Endodermal cell (in vitro differentiated cells): ENCODE results near the gene HOXA6. TPM values are rescaled to one million over a fixed set of nuclear protein-coding genes. Genes with fewer than 3 reads are reported as not detected.

Experiments
- DNase-seq: peaks from one replicate; pipeline ENCODE4 v3.0.0-alpha.2; 2017
- H3K27ac ChIP-seq: 2 replicates; pipeline ENCODE4 v1.5.1; 2013; ENCODE audit warnings: mild to moderate bottlenecking, low read depth, low read length, moderate library complexity
- H3K27me3 ChIP-seq: 2 replicates; pipeline ENCODE4 v1.6.1; 2013; ENCODE audit warnings: mild to moderate bottlenecking, low read length, moderate library complexity; ENCODE audit not compliant: insufficient read depth, control insufficient read depth, poor library complexity, severe bottlenecking
- H3K36me3 ChIP-seq: 2 replicates; pipeline ENCODE4 v1.7.0; 2013; ENCODE audit warnings: mild to moderate bottlenecking, low read length, moderate library complexity; ENCODE audit not compliant: control insufficient read depth, insufficient read depth
- H3K4me1 ChIP-seq: one replicate; pipeline ENCODE4 v1.7.0; 2013; ENCODE audit warnings: low read length; ENCODE audit not compliant: control insufficient read depth, insufficient read depth
- H3K4me3 ChIP-seq: 2 replicates; pipeline ENCODE4 v1.5.1; 2013; ENCODE audit warnings: mild to moderate bottlenecking, low read length, moderate library complexity
- H3K9ac ChIP-seq: 2 replicates; pipeline ENCODE4 v1.6.1; 2013; ENCODE audit warnings: mild to moderate bottlenecking, low read length, moderate library complexity; ENCODE audit not compliant: poor library complexity, severe bottlenecking; ENCODE audit errors: extremely low read depth
- H3K9me3 ChIP-seq: 2 replicates; pipeline ENCODE4 v1.6.1; 2013; ENCODE audit warnings: mild to moderate bottlenecking, low read length, moderate library complexity; ENCODE audit not compliant: control insufficient read depth
- H3K27ac Mint-ChIP-seq: 2 replicates; pipeline ENCODE4 v1.8.0; 2020; ENCODE audit warnings: mixed read lengths
- H3K27me3 Mint-ChIP-seq: 2 replicates; pipeline ENCODE4 v1.8.0; 2021; ENCODE audit warnings: mild to moderate bottlenecking, mixed read lengths; ENCODE audit not compliant: insufficient read depth
- H3K36me3 Mint-ChIP-seq: 2 replicates; pipeline ENCODE4 v1.8.0; 2020; ENCODE audit warnings: low read depth, mixed read lengths
- H3K4me1 Mint-ChIP-seq: 2 replicates; pipeline ENCODE4 v1.8.0; 2020; ENCODE audit warnings: mixed read lengths
- H3K4me3 Mint-ChIP-seq: 2 replicates; pipeline ENCODE4 v1.8.0; 2020; ENCODE audit warnings: mild to moderate bottlenecking, moderate library complexity, mixed read lengths
- H3K9me3 Mint-ChIP-seq: 2 replicates; pipeline ENCODE4 v1.8.0; 2020; ENCODE audit warnings: mild to moderate bottlenecking, mixed read lengths
- WGBS, 2 experiments: methylation state at CpG; one replicate each; pipeline versions ENCODE4 v1.1.5 to v1.1.7; 2013; ENCODE audit warnings: missing lambda C conversion rate in 2 of 2, mixed read lengths in 1 of 2; ENCODE audit not compliant: insufficient coverage in 1 of 2, insufficient read length in 1 of 2; 5-methylcytosine and 5-hydroxymethylcytosine counted together
- total RNA-seq, 2 donors: library from RNA; stranded (reverse); fragmentation: NEBNext Ultra II Directional in 1 of 2; extraction: Animal tissue kit (Norgen Biotek cat#: 25700) in 1 of 2; gene quantifications; 2 replicates in 1 of 2; 3 replicates in 1 of 2; pipeline ENCODE4 v1.2.1, GENCODE V29; 2021
- TF ChIP-seq, protein P1 (sequence below): fragments of 200-600 bp; sonication (generic); conservative IDR thresholded peaks from 2 replicates; pipeline ENCODE4 v1.5.0; 2021; ENCODE audit warnings: antibody characterized with exemption, mild to moderate bottlenecking

HOXA6 gene
- total RNA-seq, 2 donors from 2014 or later, result not detected

DNA sequence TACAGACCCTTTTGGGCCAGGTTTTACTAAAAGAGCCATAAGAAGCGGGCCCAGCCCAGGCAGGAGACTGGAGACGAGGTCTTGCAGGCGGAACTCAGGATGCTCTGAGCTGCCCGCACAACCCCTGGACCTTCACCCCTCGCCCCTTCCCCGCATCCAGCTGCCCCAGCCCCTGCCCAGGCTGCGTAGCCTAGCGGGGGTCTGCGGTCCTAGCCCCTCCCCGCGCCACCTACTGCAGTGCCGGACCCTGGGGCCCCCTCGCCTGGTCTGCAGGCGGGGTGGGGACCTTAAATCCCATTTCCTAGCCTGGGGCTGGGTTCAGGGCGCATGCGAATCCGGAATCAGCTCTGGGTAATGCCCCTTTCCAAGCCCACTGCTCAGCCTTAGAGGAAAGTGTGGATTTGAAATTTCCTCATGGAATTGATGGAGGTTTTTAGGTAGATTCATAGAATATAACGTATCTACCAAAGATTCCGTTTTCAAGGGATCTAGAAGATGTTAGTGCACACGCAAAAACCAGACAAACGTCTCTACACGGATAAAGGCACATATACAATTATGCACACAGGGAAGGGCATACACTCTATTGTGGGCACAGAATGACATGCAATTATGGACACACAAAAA, 5.4 kb upstream of the HOXA6 start:
- Mint-ChIP-seq H3K27me3 (peaks cover 100% of the 10 kb centered on the region), H3K4me1 (no peaks in the 10 kb centered on the region), H3K9me3 (peaks cover 35% of the 10 kb centered on the region), H3K4me3 (no peak overlapping the region), H3K36me3 (no peaks in the 10 kb centered on the region), H3K27ac (no peak overlapping the region)
- peaks cover 28% of the 10 kb centered on the region for H3K9me3 ChIP-seq
- no peak overlapping the region for H3K4me3 ChIP-seq
- peak; percentile 48 for DNase-seq
- H3K27me3 ChIP-seq, result peaks cover 100% of the 10 kb centered on the region
- H3K4me1 ChIP-seq, result no peaks in the 10 kb centered on the region
- no peak overlapping the region for H3K9ac ChIP-seq
- H3K27ac ChIP-seq, result no peak overlapping the region
- 19 to 24% methylated on average over 6 to 22 of the region's 22 CpGs for WGBS, 2 experiments
- H3K36me3 ChIP-seq, result no peaks in the 10 kb centered on the region
- TF ChIP-seq, protein P1, sequence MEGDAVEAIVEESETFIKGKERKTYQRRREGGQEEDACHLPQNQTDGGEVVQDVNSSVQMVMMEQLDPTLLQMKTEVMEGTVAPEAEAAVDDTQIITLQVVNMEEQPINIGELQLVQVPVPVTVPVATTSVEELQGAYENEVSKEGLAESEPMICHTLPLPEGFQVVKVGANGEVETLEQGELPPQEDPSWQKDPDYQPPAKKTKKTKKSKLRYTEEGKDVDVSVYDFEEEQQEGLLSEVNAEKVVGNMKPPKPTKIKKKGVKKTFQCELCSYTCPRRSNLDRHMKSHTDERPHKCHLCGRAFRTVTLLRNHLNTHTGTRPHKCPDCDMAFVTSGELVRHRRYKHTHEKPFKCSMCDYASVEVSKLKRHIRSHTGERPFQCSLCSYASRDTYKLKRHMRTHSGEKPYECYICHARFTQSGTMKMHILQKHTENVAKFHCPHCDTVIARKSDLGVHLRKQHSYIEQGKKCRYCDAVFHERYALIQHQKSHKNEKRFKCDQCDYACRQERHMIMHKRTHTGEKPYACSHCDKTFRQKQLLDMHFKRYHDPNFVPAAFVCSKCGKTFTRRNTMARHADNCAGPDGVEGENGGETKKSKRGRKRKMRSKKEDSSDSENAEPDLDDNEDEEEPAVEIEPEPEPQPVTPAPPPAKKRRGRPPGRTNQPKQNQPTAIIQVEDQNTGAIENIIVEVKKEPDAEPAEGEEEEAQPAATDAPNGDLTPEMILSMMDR, result no peak

DNA sequence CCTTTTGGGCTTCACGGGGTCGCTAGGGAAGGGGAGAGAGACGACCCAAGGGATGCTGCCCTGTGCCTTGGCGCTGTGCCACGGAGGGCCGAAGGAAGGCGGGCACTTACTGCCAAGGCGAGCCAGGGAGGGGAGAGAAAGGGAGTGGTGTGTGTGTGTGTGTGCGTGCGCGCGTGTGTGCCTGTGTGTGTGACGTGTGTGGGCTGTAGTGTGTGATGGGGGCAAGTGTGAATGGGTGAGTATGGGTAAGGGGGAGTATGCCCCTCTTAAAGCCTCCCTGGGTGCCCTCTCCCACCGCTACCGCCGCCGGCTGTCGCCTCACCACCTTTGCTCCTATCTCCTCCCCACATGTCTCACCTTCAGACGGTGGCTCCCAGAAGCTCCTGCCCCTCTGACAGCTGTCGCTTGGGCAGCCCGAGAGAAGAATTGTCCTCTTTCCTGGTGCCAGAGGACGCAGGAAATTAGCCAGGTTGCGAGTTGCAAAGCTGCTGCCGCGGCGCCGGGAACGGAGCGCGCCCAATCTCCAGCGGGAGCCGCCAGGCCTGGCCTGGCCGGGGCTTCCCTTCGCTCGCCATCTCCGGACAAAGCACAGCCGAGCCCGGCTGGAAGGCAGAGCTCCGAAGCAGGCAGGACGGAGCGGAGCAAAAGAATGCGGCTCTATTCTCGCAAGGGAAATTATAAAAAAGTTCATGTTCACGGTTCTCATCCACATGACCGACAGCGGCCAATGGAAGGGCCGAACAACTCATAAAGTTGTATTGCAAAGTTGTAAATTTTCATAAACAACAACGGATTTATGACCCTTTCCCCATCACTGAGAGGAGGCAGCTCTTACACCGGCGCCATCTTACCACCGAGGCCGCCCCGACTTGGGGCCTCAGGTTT, 4.6 kb upstream of the HOXA6 start, which contains the start of gene HOXA3:
Gene HOXA3, minus strand, starts transcription at position 653 of the 885 bp plus-strand sequence. CDS start 41,943 bp downstream, outside the sequence.
- peaks cover 24% of the 10 kb centered on the region for H3K9me3 ChIP-seq
- peaks cover 29% of the 10 kb centered on the region for H3K9me3 Mint-ChIP-seq
- H3K27ac ChIP-seq, result no peak within 1 kb of the TSS
- H3K4me1 Mint-ChIP-seq, result no peaks in the 10 kb centered on the region
- WGBS, 2 experiments, result 10 to 13% methylated on average over 42 to 49 of the region's 53 CpGs
- peaks cover 100% of the 10 kb centered on the region for H3K27me3 Mint-ChIP-seq
- H3K4me1 ChIP-seq, result no peaks in the 10 kb centered on the region
- H3K27ac Mint-ChIP-seq, result no peak within 1 kb of the TSS
- peaks cover 100% of the 10 kb centered on the region for H3K27me3 ChIP-seq
- DNase-seq, result peak; percentile 61
- H3K9ac ChIP-seq, result no peak within 1 kb of the TSS
- TF ChIP-seq, protein P1, result no peak
- no peaks in the 10 kb centered on the region for H3K36me3 Mint-ChIP-seq
- H3K4me3 Mint-ChIP-seq, result no peak within 1 kb of the TSS
- no peak within 1 kb of the TSS for H3K4me3 ChIP-seq
- H3K36me3 ChIP-seq, result no peaks in the 10 kb centered on the region

- H3K27me3 Mint-ChIP-seq, result peaks cover 100% of the 10 kb centered on the region
- Histone ChIP-seq H3K27me3 (peaks cover 100% of the 10 kb centered on the region), H3K36me3 (no peaks in the 10 kb centered on the region), H3K9me3 (peaks cover 29% of the 10 kb centered on the region), H3K9ac (no peak overlapping the region), H3K4me3 (peak overlapping the region; percentile 49), H3K4me1 (no peaks in the 10 kb centered on the region), H3K27ac (no peak overlapping the region)
- peak overlapping the region; percentile 16 for H3K4me3 Mint-ChIP-seq
- no peaks in the 10 kb centered on the region for H3K36me3 Mint-ChIP-seq
- WGBS, 2 experiments, result 2 to 9% methylated on average over 9 to 26 of the region's 27 CpGs
- H3K4me1 Mint-ChIP-seq, result no peaks in the 10 kb centered on the region
- DNase-seq, result no peak
- peaks cover 29% of the 10 kb centered on the region for H3K9me3 Mint-ChIP-seq
- no peak overlapping the region for H3K27ac Mint-ChIP-seq
- TF ChIP-seq, protein P1, result no peak
Measured at GRCh38 chr7:27151341-27151930, 3.9 kb upstream of the HOXA6 start.
